H9 (cell line): ENCODE data around the gene GPR35. TPM values are rescaled to one million over a fixed set of nuclear protein-coding genes. Genes with fewer than 3 reads are reported as not detected.

Experiments used
- DNase-seq: peaks from one replicate; pipeline ENCODE4 v3.0.0-alpha.2; 2017
- H2AFZ ChIP-seq: one replicate; pipeline ENCODE4 v1.6.1; 2013; ENCODE audit warnings: mild to moderate bottlenecking, low read length, control low read depth, moderate library complexity
- H2AK5ac ChIP-seq: 2 replicates; pipeline ENCODE4 v1.6.1; 2013; ENCODE audit warnings: low read length, control low read depth, mixed read lengths; ENCODE audit not compliant: insufficient read length
- H2BK120ac ChIP-seq: one replicate; pipeline ENCODE4 v1.6.1; 2013; ENCODE audit warnings: low read depth, mild to moderate bottlenecking, low read length, control low read depth, inconsistent platforms; ENCODE audit not compliant: poor library complexity, severe bottlenecking
- H2BK12ac ChIP-seq: 2 replicates; pipeline ENCODE4 v1.6.1; 2013; ENCODE audit warnings: low read length, control low read depth, mixed read lengths, low read depth; ENCODE audit not compliant: insufficient read length
- H2BK15ac ChIP-seq: 2 replicates; pipeline ENCODE4 v1.6.1; 2013; ENCODE audit warnings: low read depth, low read length, control low read depth
- H2BK20ac ChIP-seq: one replicate; pipeline ENCODE4 v1.6.1; 2013; ENCODE audit warnings: low read depth, mild to moderate bottlenecking, low read length, control low read depth, inconsistent platforms; ENCODE audit not compliant: poor library complexity, severe bottlenecking
- H2BK5ac ChIP-seq: 2 replicates; pipeline ENCODE4 v1.6.1; 2013; ENCODE audit warnings: low read length, control low read depth, mixed read lengths; ENCODE audit not compliant: insufficient read length
- H3K14ac ChIP-seq: 2 replicates; pipeline ENCODE4 v1.6.1; 2013; ENCODE audit warnings: low read length, control low read depth; ENCODE audit not compliant: insufficient read depth
- H3K18ac ChIP-seq: 2 replicates; pipeline ENCODE4 v1.6.1; 2013; ENCODE audit warnings: low read depth, mild to moderate bottlenecking, mixed read lengths, low read length, control low read depth; ENCODE audit not compliant: insufficient read length
- H3K23ac ChIP-seq: 2 replicates; pipeline ENCODE4 v1.6.1; 2013; ENCODE audit warnings: low read length, control low read depth, mixed read lengths, low read depth; ENCODE audit not compliant: insufficient read length
- H3K23me2 ChIP-seq: 2 replicates; pipeline ENCODE4 v1.6.1; 2013; ENCODE audit warnings: low read depth, mild to moderate bottlenecking, mixed read lengths, low read length, control low read depth; ENCODE audit not compliant: insufficient read length, poor library complexity, severe bottlenecking
- H3K27ac ChIP-seq: 2 replicates; pipeline ENCODE4 v1.5.1; 2013; ENCODE audit warnings: low read length, control low read depth, mixed read lengths, low read depth; ENCODE audit not compliant: insufficient read length
- H3K27me3 ChIP-seq: 2 replicates; pipeline ENCODE4 v1.6.1; 2013; ENCODE audit warnings: low read length, control low read depth, inconsistent platforms; ENCODE audit not compliant: insufficient read depth
- H3K4ac ChIP-seq: 2 replicates; pipeline ENCODE4 v1.6.1; 2013; ENCODE audit warnings: low read depth, mild to moderate bottlenecking, control low read depth, inconsistent platforms, low read length, moderate library complexity
- H3K4me1 ChIP-seq: 2 replicates; pipeline ENCODE4 v1.6.1; 2013; ENCODE audit warnings: low read length, control low read depth, inconsistent platforms; ENCODE audit not compliant: insufficient read depth
- H3K4me2 ChIP-seq: 2 replicates; pipeline ENCODE4 v1.6.1; 2013; ENCODE audit warnings: low read length, control low read depth, mixed read lengths; ENCODE audit not compliant: insufficient read length, insufficient read depth
- H3K56ac ChIP-seq: 2 replicates; pipeline ENCODE4 v1.6.1; 2013; ENCODE audit warnings: low read depth, mild to moderate bottlenecking, mixed read lengths, low read length, control low read depth; ENCODE audit not compliant: insufficient read length
- H3K79me1 ChIP-seq: 2 replicates; pipeline ENCODE4 v1.6.1; 2013; ENCODE audit warnings: low read depth, mild to moderate bottlenecking, moderate library complexity, low read length, control low read depth, inconsistent platforms; ENCODE audit not compliant: insufficient read depth, poor library complexity, severe bottlenecking
- H3K79me2 ChIP-seq: 2 replicates; pipeline ENCODE4 v1.6.1; 2013; ENCODE audit warnings: low read length, control low read depth, inconsistent platforms; ENCODE audit not compliant: insufficient read depth
- H3K9ac ChIP-seq: 2 replicates; pipeline ENCODE4 v1.6.1; 2013; ENCODE audit warnings: low read length, control low read depth, mixed read lengths; ENCODE audit not compliant: insufficient read length; ENCODE audit errors: extremely low read depth
- H3K9me3 ChIP-seq: one replicate; pipeline ENCODE4 v1.6.1; 2013; ENCODE audit warnings: low read depth, low read length, inconsistent platforms; ENCODE audit not compliant: control insufficient read depth
- H3T11ph ChIP-seq: one replicate; pipeline ENCODE4 v1.6.1; 2013; ENCODE audit warnings: mild to moderate bottlenecking, low read length, control low read depth, inconsistent platforms
- H4K20me1 ChIP-seq: one replicate; pipeline ENCODE4 v1.6.1; 2013; ENCODE audit not compliant: control insufficient read depth, insufficient read length, insufficient read depth
- H4K5ac ChIP-seq: 2 replicates; pipeline ENCODE4 v1.6.1; 2013; ENCODE audit warnings: low read depth, mild to moderate bottlenecking, mixed read lengths, low read length, control low read depth; ENCODE audit not compliant: insufficient read length
- H4K8ac ChIP-seq: replicated peaks from 2 replicates; pipeline ENCODE4 v1.6.1; 2013; ENCODE audit warnings: low read length, control low read depth, mixed read lengths, low read depth; ENCODE audit not compliant: insufficient read length
- H4K91ac ChIP-seq: 2 replicates; pipeline ENCODE4 v1.6.1; 2013; ENCODE audit warnings: low read depth, mild to moderate bottlenecking, moderate library complexity, mixed read lengths, low read length, control low read depth; ENCODE audit not compliant: insufficient read length
- H3K27ac Mint-ChIP-seq, 3 experiments: 2 replicates in 2 of 3; 3 replicates in 1 of 3; pipeline ENCODE4 v1.8.0; 2020 to 2021; ENCODE audit warnings: mixed read lengths in 3 of 3, mild to moderate bottlenecking in 1 of 3, moderate library complexity in 1 of 3
- H3K27me3 Mint-ChIP-seq: 2 replicates; pipeline ENCODE4 v1.8.0; 2021; ENCODE audit warnings: low read depth, mild to moderate bottlenecking, moderate library complexity, mixed read lengths
- H3K36me3 Mint-ChIP-seq, 3 experiments: 2 replicates in 2 of 3; 3 replicates in 1 of 3; pipeline ENCODE4 v1.8.0; 2020 to 2021; ENCODE audit warnings: low read depth in 3 of 3, mixed read lengths in 3 of 3; ENCODE audit not compliant: insufficient read depth in 1 of 3
- H3K4me1 Mint-ChIP-seq, 2 experiments: 2 replicates each; pipeline ENCODE4 v1.8.0; 2020; ENCODE audit warnings: mixed read lengths in 2 of 2
- H3K4me3 Mint-ChIP-seq, 2 experiments: 2 replicates in 1 of 2; 3 replicates in 1 of 2; pipeline ENCODE4 v1.8.0; 2020 to 2021; ENCODE audit warnings: mild to moderate bottlenecking in 2 of 2, mixed read lengths in 2 of 2, moderate library complexity in 1 of 2
- H3K9me3 Mint-ChIP-seq, 2 experiments: 2 replicates in 1 of 2; 3 replicates in 1 of 2; pipeline ENCODE4 v1.8.0; 2020; ENCODE audit warnings: mild to moderate bottlenecking in 2 of 2, mixed read lengths in 2 of 2, moderate library complexity in 1 of 2
- CTCF ChIP-seq: fragments of 200-600 bp; sonication (generic); conservative IDR thresholded peaks from 3 replicates; pipeline ENCODE4 v1.8.0; 2021; ENCODE audit warnings: antibody characterized with exemption, mild to moderate bottlenecking
- WGBS: extraction: QIAGEN DNeasy Blood & Tissue Kit; methylation state at CpG from one replicate; pipeline ENCODE4 v1.1.7; 2013; ENCODE audit warnings: missing lambda C conversion rate, low lambda C conversion rate, mixed read lengths; ENCODE audit not compliant: insufficient read length; ENCODE audit errors: extremely low coverage; 5-methylcytosine and 5-hydroxymethylcytosine counted together
- total RNA-seq: library from RNA; stranded (reverse); gene quantifications from 2 replicates; pipeline ENCODE4 v1.2.1, GENCODE V29; 2021

Gene GPR35
- total RNA-seq, 1 experiment from 2014 or later, result 1.4 TPM

- Histone ChIP-seq H3K9ac (no peak overlapping the region), H3K27me3 (no peaks in the 10 kb centered on the region), H2BK5ac (no peak overlapping the region), H2BK15ac (no peak overlapping the region), H2BK20ac (no peak overlapping the region), H3K14ac (no peak overlapping the region), H4K20me1 (no peaks in the 10 kb centered on the region), H3K4ac (no peak overlapping the region), H3K79me1 (no peaks in the 10 kb centered on the region), H4K5ac (no peak overlapping the region), H3K18ac (no peak overlapping the region), H3K27ac (no peak overlapping the region), H4K91ac (no peak overlapping the region), H2AFZ (no peak overlapping the region), H3K23me2 (no peaks in the 10 kb centered on the region), H2AK5ac (no peak overlapping the region), H4K8ac (no peak overlapping the region), H3K56ac (no peak overlapping the region), H3K9me3 (no peaks in the 10 kb centered on the region), H2BK12ac (no peak overlapping the region), H2BK120ac (no peak overlapping the region), H3T11ph (no peak overlapping the region), H3K4me2 (no peak overlapping the region), H3K4me1 (no peaks in the 10 kb centered on the region), H3K79me2 (no peaks in the 10 kb centered on the region), H3K23ac (no peak overlapping the region)
- no peaks in the 10 kb centered on the region for H3K27me3 Mint-ChIP-seq
- no peak overlapping the region for H3K4me3 Mint-ChIP-seq
- no CpG with 5 or more reads among the region's 10 CpGs for WGBS
- H3K4me1 Mint-ChIP-seq, result no peaks in the 10 kb centered on the region
- no peak overlapping the region for H3K27ac Mint-ChIP-seq
- no peaks in the 10 kb centered on the region for H3K9me3 Mint-ChIP-seq
- DNase-seq, result no peak
- no peak for TF ChIP-seq CTCF
- H3K36me3 Mint-ChIP-seq, result peaks cover 3 to 15% (median 8%) of the 10 kb centered on the region in 3 experiments; a peak in 6 of 7 replicates
These were observed 28.2 kb upstream of the GPR35 start for GRCh38 chr2:240597054-240597418.
